HG03520 (cell line): Measurements from ENCODE around the gene CACTIN.

Experiments used
- ATAC-seq: cut with Tn5 transposase; IDR thresholded peaks from one replicate; pipeline ENCODE4 v1.9.1; 2021; ENCODE audit warnings: mild to moderate bottlenecking, moderate library complexity; ENCODE audit not compliant: unreplicated experiment

The CACTIN gene

DNA sequence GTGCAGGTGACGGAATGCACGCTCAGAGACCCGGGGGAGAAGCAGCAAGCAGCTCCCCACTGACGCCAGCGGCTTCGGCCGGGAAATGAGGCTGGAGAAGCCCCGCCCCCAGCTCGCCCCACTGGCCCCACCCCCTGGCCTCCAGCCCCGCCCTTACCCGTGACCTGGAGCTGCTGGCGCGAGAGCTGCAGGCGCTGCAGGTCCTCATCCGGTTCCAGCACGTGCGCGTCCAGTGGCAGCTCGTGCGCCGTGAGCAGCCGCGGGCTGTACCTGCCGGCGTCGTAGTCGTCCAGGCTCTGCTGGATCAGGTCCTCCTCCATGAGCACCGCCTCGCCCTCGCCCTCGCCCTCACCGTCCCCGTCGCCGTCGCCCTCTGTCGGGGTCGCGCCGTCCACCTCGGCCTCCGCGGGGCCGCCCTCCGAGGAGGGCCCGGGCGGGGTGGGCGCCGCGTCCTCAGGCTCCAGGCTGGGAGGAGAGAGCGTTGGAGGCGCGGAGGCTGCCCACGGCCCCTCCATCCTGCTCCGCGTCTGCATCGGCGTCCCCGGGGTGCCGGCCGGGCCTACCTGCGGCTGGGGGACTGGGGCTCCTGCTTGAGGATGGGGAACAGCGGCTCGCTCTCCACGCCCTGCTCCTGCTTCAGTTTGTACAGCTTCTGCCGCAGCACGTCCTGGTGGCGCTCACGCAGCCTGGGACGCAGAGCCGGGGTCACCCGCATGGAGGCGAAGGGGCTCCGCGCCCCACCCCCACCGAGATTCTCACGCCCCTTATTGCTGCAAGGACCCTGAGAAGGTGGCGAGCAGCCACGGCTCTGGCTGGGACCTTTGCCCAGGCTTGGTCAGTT lies 13.5 kb downstream of the CACTIN start:
- ATAC-seq, result no peak

GRCh38 chr19:3612330-3612729 lies 14.3 kb downstream of the CACTIN start:
- ATAC-seq, result no peak

DNA sequence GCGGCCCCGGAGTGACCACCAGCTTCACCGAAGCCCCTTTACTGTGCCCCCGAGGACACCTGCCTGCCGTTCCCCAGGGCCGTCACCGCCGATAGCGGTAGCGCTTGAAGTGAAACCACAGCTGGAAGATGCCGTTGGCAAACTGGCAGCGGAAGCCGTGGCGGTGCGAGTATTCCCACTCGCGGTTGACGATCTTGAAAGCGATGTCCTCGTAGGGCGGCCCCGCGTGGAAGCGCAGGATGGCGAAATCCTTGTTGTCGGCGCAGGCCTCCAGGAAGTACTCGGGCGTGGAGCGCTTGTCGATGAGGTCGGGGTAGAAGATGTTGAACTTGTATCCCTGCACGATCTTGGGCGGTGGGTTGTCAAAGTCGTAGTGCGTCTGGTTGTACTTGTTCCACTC lies 14.7 kb downstream of the CACTIN start:
- no peak for ATAC-seq

DNA sequence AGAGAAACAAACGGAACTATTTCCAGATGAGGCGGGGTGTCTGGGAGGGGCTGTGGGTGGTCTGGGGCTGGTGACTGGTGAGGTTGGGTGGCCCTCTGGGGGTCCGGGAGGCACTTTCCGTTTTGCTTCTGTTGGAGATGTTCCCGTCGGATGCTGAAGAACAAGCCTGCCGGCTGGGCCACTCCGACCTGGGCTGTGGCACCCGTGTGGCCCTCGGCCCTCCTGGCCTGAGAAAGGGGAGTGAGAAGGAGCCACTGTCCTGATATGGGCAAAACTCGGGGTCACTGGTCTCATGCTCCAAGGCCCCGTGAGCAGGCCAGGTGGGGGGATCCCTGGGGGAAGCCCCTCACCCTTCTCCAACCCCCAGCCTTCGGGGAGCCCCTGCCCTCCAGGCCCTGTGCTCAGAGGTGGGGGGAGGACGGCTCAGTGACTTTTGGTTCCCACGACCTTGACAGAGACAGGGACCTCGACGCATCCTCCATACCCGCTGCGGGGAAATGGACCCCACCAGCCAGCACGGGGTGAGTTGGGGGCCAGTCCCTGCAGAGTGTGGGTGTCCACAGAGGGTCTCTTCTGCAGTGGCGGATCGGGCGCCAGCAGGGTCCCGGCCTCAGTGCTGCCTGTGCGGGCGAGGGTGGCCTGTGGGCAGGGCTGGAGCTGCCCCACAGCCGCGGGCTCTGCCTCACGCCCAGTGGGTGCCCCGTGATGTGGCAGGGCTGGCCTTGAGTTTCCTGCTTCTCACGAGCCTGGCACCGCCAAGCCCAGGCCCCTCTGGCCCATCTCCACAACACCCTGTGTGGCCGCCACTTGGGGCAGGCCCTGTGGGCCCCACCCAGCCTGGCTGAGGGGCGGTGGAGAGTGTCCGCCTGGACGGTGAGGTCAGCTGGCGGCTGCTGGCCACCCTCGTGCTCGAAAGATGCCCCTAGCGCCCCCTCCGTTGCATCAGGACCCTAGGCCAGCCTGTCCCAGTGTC lies 15.6 kb downstream of the CACTIN start:
- ATAC-seq, result no peak

DNA sequence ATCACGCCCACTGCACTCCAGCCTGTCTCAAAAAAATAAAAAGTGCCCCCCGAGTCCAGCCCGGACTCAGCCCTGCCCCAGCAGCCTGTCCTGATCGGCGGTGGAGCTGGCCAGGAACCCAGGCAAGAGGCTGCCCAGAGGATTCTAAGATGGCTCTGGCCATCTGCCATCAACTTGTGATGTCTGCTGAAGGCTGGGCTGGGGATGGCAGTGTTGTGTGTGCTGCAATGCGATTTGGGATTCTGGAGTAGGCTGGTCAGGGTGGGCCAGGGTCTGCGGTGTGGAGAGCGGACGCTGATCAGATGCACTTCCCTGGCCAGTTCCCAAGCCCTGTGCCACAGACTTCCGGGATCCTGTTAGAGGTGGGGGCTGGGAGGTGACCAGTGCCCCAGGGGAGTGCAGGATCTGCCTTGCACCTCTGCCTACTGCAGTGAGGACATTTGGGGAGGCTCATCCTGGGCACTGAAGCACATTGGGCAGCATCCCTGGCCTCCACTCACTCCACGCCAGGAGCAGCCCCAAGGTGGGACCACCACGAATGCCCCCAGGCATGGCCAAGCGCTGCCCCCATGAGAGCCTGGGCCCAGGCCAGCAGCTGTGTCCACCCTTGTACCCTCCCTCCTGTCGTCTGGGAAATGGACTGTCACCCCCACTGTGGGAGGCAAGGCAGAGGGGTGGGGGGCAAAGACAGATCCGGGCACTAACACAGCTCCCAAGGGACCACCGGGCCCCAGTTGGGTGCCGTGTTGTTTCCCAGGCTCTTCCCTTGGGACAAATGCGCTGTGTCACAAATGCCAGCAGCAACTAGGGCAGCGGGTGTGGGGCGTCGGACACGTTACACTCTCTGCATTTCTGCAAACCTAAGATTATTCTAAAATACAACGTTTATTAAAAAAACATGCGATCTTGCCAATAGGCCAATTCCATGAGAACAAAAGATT lies 16.5 kb downstream of the CACTIN start:
- no peak for ATAC-seq

DNA sequence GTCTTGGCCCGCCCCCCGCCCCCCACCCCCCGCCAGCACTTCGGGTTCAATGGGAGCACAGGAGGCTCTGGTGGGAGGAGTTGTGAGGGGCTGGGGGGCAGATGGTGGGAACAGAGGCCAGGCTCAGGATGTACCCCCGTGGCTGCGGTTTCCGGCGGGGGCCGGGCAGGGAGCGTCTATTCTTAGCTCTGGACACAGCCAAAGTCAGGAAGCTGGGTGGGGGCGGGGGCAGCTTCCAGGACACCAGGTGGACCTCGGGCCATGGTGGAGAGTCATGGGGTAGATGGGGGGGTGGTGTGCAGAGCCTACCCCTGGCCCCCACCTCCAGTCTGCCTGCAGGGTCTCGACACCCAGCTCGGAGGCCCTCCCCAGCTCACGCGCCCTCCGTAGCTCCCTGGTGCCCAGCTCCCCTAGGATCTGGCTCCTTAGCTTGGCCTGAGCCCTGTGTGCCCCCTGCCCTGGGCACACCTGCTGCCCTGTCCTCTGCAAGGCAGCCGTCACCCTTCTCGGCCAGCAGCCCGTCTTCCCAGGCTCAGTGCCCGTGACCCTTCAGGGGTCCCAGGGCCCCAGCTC lies 17.8 kb downstream of the CACTIN start:
- no peak for ATAC-seq

DNA sequence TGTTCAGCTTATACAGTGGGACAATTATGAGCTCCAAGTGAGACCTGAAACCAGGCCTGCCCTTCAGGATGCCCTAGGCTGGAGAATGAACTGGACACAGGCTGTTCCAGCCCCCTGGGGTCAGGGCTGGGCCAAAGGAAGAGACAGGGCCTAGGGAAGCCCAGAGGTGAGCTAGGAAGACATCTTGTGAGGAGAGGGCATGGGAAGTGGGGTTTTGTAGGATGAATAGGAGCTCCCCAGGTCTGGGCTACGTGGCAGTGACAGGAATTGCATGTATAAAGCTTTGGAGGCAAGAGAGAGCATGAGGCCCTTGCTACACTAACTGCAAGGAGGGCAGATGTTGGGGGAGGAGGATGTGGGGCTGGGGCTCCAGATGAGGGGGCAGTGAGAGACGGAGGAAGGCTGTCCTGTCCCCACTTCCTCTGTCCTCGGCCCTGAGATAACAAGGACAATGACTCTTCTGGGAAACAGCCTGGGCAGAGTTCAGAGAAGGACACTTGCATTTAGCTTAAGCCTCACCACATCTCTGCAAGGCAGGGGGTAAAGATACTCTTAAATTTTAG lies 18.4 kb downstream of the CACTIN start:
- ATAC-seq, result no peak

GRCh38 chr19:3607303-3608078 lies 19.1 kb downstream of the CACTIN start:
- no peak for ATAC-seq

- ATAC-seq, result no peak
These were observed 19.8 kb downstream of the CACTIN start, which contains the start of gene TBXA2R for GRCh38 chr19:3606690-3607289. TSS of gene TBXA2R (minus strand) at chr19:3606875. CDS start at chr19:3600634, 6,241 bp downstream.

GRCh38 chr19:3606174-3606689 lies 20.4 kb downstream of the CACTIN start:
- ATAC-seq, result no peak

- no peak for ATAC-seq
These were observed 20.8 kb downstream of the CACTIN start for GRCh38 chr19:3605770-3606169.

GRCh38 chr19:3605361-3605760 lies 21.2 kb downstream of the CACTIN start:
- no peak for ATAC-seq

DNA sequence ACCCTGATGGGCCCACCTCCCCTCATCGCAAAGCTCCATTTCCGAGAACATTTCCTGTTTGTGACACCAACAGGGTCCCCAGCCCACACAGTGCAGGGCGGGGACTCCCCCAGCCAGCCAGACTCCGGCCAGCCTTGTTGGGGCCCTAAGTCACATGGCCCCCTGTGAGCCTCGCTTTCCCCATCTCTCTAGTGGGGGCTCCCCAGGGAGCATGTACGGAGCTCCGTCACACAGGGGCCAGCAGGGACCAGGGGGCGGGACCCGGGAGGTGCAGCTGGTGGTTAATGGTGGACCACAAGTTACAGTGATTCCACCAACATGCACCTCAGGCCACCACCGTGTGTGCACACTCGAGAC lies 21.6 kb downstream of the CACTIN start:
- no peak for ATAC-seq

- ATAC-seq, result no peak
These were observed 22.2 kb downstream of the CACTIN start for GRCh38 chr19:3604227-3604986.

DNA sequence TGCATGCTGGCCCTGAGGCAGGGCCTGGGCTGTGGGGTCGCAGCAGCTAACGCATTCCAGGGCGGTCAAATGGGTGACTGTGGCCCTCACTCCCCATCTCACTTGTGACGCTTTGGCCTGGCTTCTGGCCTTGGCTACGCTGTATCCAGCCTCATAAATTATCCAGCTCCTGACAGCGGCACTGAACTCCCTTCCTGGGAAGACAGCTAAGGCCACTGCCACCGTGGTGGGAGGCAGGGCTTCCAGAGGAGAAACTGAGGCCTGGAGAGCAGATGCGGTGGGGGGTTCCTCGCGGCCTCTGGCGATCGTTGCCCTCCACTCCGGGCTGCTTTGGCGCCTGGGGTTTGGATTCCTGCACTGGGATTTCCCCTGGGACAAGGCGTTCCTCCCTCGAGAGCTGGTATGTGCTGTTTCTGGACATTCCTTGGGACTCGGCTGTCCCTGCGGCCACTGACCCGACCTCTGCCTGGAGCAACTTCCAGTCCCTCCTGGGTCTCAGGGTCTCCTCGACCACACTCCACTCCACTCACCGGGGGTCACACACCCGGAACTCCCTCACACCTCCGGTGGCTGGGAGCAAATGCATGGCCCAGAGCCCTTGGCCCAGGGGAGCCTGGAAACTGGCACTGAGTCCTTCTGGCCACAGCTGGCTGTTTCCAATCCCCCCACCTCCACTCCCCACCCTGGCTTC lies 23.3 kb downstream of the CACTIN start:
- ATAC-seq, result no peak

DNA sequence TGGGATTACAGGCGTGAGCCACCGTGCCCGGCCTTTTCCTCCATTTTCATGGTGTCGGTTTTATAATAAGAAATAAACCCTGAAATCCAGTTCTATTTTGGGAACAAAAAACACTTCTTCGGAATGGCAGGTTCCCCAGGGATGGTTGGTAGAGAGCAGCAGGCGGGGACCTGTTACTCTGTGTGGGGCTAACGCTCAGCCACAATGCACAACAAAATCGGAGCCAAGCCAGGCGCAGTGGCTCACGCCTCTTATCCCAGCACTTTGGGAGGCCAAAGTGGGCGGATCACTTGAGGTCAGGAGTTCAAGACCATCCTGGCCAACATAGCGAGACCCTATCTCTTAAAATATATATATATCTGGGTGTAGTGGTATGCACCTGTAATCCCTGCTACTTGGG lies 25.6 kb downstream of the CACTIN start:
- no peak for ATAC-seq

DNA sequence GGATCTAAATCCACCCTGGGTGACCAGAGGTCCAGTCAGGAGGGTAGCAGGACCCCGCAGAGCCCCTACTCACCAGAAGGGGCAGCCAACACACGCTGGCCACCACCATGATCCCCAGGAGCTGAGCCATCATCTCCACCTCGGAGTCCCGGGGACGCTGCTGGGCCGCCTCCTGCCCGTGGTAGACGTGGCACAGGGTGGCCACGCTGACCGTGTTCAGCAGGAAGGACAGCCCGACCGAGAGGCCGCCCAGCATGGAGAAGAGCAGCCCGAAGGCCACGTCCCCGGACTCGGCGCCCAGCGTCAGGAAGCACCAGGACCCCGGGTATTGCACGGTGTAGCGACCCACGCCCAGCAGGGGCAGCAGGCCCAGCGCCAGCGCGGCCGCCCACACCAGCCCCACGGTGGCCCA lies 26.8 kb downstream of the CACTIN start:
- no peak for ATAC-seq
